Lung (tissue), 12 donors: ENCODE results near the gene GPR137C. TPM values are rescaled to one million over a fixed set of nuclear protein-coding genes. Genes with fewer than 3 reads are reported as not detected.

Experiments
- ATAC-seq: fragments of 200-7000 bp; cut with Tn5 transposase; one replicate; pipeline ENCODE4 v1.9.1; 2020; ENCODE audit warnings: moderate number of reproducible peaks; ENCODE audit not compliant: insufficient read depth, low FRiP score
- DNase-seq, 3 donors: peaks; one replicate each; pipeline ENCODE4 v3.0.0-alpha.2; 2013 to 2017
- H3K27ac ChIP-seq, 2 donors: one replicate each; pipeline ENCODE4 v1.5.1; 2013; ENCODE audit warnings: mild to moderate bottlenecking in 2 of 2, moderate library complexity in 2 of 2, control low read depth in 1 of 2, inconsistent platforms in 1 of 2, low read depth in 1 of 2, low read length in 1 of 2
- H3K27me3 ChIP-seq, 3 donors: one replicate each; pipeline ENCODE4 v1.5.1; 2013; ENCODE audit warnings: low read length in 2 of 3; ENCODE audit not compliant: control insufficient read depth in 3 of 3, insufficient read depth in 3 of 3
- H3K36me3 ChIP-seq, 4 donors: one replicate each; pipeline ENCODE4 v1.5.1; 2013; ENCODE audit warnings: low read length in 4 of 4, mild to moderate bottlenecking in 1 of 4, moderate library complexity in 1 of 4; ENCODE audit not compliant: control insufficient read depth in 4 of 4, insufficient read depth in 4 of 4
- H3K4me1 ChIP-seq, 5 donors: one replicate each; pipeline ENCODE4 v1.5.1; 2013; ENCODE audit warnings: low read length in 5 of 5, mild to moderate bottlenecking in 2 of 5, moderate library complexity in 1 of 5; ENCODE audit not compliant: control insufficient read depth in 5 of 5, insufficient read depth in 5 of 5
- H3K4me3 ChIP-seq: one replicate; pipeline ENCODE4 v1.5.1; 2013; ENCODE audit warnings: mild to moderate bottlenecking, control low read depth, moderate library complexity
- H3K9ac ChIP-seq, 2 donors: one replicate each; pipeline ENCODE4 v1.5.1; 2013; ENCODE audit warnings: low read length in 2 of 2, control low read depth in 1 of 2; ENCODE audit not compliant: insufficient read depth in 1 of 2
- H3K9me3 ChIP-seq, 4 donors: one replicate each; pipeline ENCODE4 v1.5.1; 2013; ENCODE audit warnings: low read length in 3 of 4, mild to moderate bottlenecking in 1 of 4, moderate library complexity in 1 of 4; ENCODE audit not compliant: control insufficient read depth in 4 of 4, insufficient read depth in 3 of 4
- CTCF ChIP-seq: IDR thresholded peaks from 2 replicates; pipeline ENCODE4 v1.5.1; 2012; ENCODE audit warnings: mild to moderate bottlenecking; ENCODE audit errors: control extremely low read depth, extremely low read depth
- WGBS, 2 donors: extraction: QIAGEN DNeasy Blood & Tissue Kit; methylation state at CpG; one replicate each; pipeline ENCODE4 v1.1.7; 2013; 5-methylcytosine and 5-hydroxymethylcytosine counted together
- polyA plus RNA-seq, 2 donors: library from polyadenylated mRNA; stranded (reverse); fragments of 200-250 nt; gene quantifications; one replicate each; pipeline ENCODE4 v1.2.1, GENCODE V29; 2013
- total RNA-seq, 2 donors: library from RNA; depleted of rRNA in 1 of 2; stranded (reverse); fragments of >200 nt in 1 of 2; gene quantifications; one replicate each; pipeline ENCODE4 v1.2.1, GENCODE V29; 2014 to 2021
- donor health status: control.
- donor health status: control.
- donor health status: Bipolar disorder and iron deficiency.
- donor health status: healthy.
- donor health status: DM: yes; HTN: yes; CAD: no.

GPR137C gene
- total and polyA plus RNA-seq, 4 donors = 0.26 to 7.0 (median 0.65) TPM

- H3K9ac ChIP-seq = no peak overlapping the region
- DNase-seq (no peak), ATAC-seq (no peak)
- H3K4me1 ChIP-seq = peaks cover 0 to 5% (median 0%) of the 10 kb centered on the region in 5 donors
- TF ChIP-seq CTCF = no peak
- H3K27ac ChIP-seq = no peak overlapping the region
- no peaks in the 10 kb centered on the region for H3K36me3 ChIP-seq
- no peak overlapping the region for H3K4me3 ChIP-seq
- WGBS, 2 donors = 96 to 100% methylated on average over 1 of the region's 1 CpG
- H3K9me3 ChIP-seq = no peaks in the 10 kb centered on the region
- no peaks in the 10 kb centered on the region for H3K27me3 ChIP-seq
Measured at GRCh38 chr14:52686176-52686575, 133.5 kb downstream of the GPR137C start.

Other genes starting within 250 kb of the GPR137C start
- 1 to 10 TPM; 3.7 to 9.8 TPM for gene PTGER2, start 238.5 kb upstream of the GPR137C start, total RNA-seq
- 10 to 100 TPM in 1 of 2 donors, 1 to 10 TPM in 1; 2.0 to 20.6 TPM for gene PTGER2, start 238.5 kb upstream of the GPR137C start, polyA plus RNA-seq
- gene TXNDC16, start 331 bp upstream of the GPR137C start, total RNA-seq = 10 to 100 TPM in 1 of 2 donors, 1 to 10 TPM in 1; 5.2 to 22.1 TPM
- gene TXNDC16, start 331 bp upstream of the GPR137C start, polyA plus RNA-seq = 1 to 10 TPM; 1.5 to 1.6 TPM
- 10 to 100 TPM; 62.7 to 88.7 TPM for gene ERO1A, start 142.7 kb downstream of the GPR137C start, total RNA-seq
- gene ERO1A, start 142.7 kb downstream of the GPR137C start, polyA plus RNA-seq = 10 to 100 TPM; 18.6 to 41.1 TPM
- gene PSMC6, start 154.4 kb downstream of the GPR137C start, total RNA-seq = 100 to 1,000 TPM in 1 of 2 donors, 10 to 100 TPM in 1; 69.5 to 165 TPM
- gene PSMC6, start 154.4 kb downstream of the GPR137C start, polyA plus RNA-seq = 10 to 100 TPM; 76.8 to 88.4 TPM
- 10 to 100 TPM; 10.4 to 21.6 TPM for gene STYX, start 177.3 kb downstream of the GPR137C start, total RNA-seq
- gene STYX, start 177.3 kb downstream of the GPR137C start, polyA plus RNA-seq = 1 to 10 TPM; 3.9 to 4.0 TPM
- gene GNPNAT1, start 238.8 kb downstream of the GPR137C start, total RNA-seq = 10 to 100 TPM; 10.1 to 18.3 TPM
- 10 to 100 TPM in 1 of 2 donors, 1 to 10 TPM in 1; 7.2 to 14.5 TPM for gene GNPNAT1, start 238.8 kb downstream of the GPR137C start, polyA plus RNA-seq